ENCODE results near the gene RNF145.
A peak's percentile ranks its signal among the peaks of the same experiment; 100 is the strongest.
"Not testable (repeated sequence)": the region's sequence is repeated elsewhere in the genome, so short reads cannot be mapped to it uniquely, and the experiment has no call there.

The RNF145 gene

GRCh38 chr5:159209438-159210209, at the start of gene RNF145:
Gene RNF145 (minus strand): TSS chr5:159209553. CDS start chr5:159203617, 5,936 bp downstream.
- peak; percentile 94 to 95 for DNase-seq

- no peak for DNase-seq
Observed at GRCh38 chr5:159258361-159258760, 49.0 kb upstream of the RNF145 start.

GRCh38 chr5:159257629-159258283, 48.4 kb upstream of the RNF145 start:
- DNase-seq, result no peak

- no peak for DNase-seq
Observed at GRCh38 chr5:159257007-159257406, 47.7 kb upstream of the RNF145 start.

- no peak for DNase-seq
Observed at GRCh38 chr5:159252195-159252594, 42.8 kb upstream of the RNF145 start.

- no peak for DNase-seq
Observed at GRCh38 chr5:159249158-159249557, 39.8 kb upstream of the RNF145 start.

GRCh38 chr5:159244890-159245289, 35.5 kb upstream of the RNF145 start:
- DNase-seq, result no peak

- DNase-seq, result no peak
Observed at GRCh38 chr5:159244163-159244562, 34.8 kb upstream of the RNF145 start.

- no peak for DNase-seq
Observed at GRCh38 chr5:159243385-159243784, 34.0 kb upstream of the RNF145 start.

- DNase-seq, result no peak
Observed at GRCh38 chr5:159242656-159243055, 33.3 kb upstream of the RNF145 start.

GRCh38 chr5:159241946-159242552, 32.7 kb upstream of the RNF145 start:
- no peak for DNase-seq

- DNase-seq, result no peak
Observed at GRCh38 chr5:159240301-159240870, 31.0 kb upstream of the RNF145 start.

GRCh38 chr5:159235871-159236520, 26.6 kb upstream of the RNF145 start:
- DNase-seq, result not testable (repeated sequence)

- no peak for DNase-seq
Observed at GRCh38 chr5:159231167-159231566, 21.8 kb upstream of the RNF145 start.

GRCh38 chr5:159230657-159231056, 21.3 kb upstream of the RNF145 start:
- DNase-seq, result no peak

- DNase-seq, result not testable (repeated sequence)
Observed at GRCh38 chr5:159228097-159228496, 18.7 kb upstream of the RNF145 start.

- no peak for DNase-seq
Observed at GRCh38 chr5:159227452-159227851, 18.1 kb upstream of the RNF145 start.

- DNase-seq, result no peak
Observed at GRCh38 chr5:159226451-159226850, 17.1 kb upstream of the RNF145 start.

GRCh38 chr5:159224471-159224870, 15.1 kb upstream of the RNF145 start:
- no peak for DNase-seq

GRCh38 chr5:159223469-159223868, 14.1 kb upstream of the RNF145 start:
- no peak for DNase-seq

- DNase-seq, result no peak
Observed at GRCh38 chr5:159220206-159220605, 10.9 kb upstream of the RNF145 start.

- no peak for DNase-seq
Observed at GRCh38 chr5:159218595-159219023, 9.3 kb upstream of the RNF145 start.

- DNase-seq, result no peak
Observed at GRCh38 chr5:159217236-159217635, 7.9 kb upstream of the RNF145 start.

Measured in CD4-positive, alpha-beta T cell treated with Interleukin-4 for 1 hour (primary cell).